ACC112 (cell line): ENCODE data around the gene RSKR.
"Not testable (repeated sequence)": the region's sequence is repeated elsewhere in the genome, so short reads cannot be mapped to it uniquely, and the experiment has no call there.

ENCODE experiments used
- H2AFZ ChIP-seq: fragments of 200-600 bp; sonication (generic); one replicate; pipeline ENCODE4 v1.6.0; 2017; ENCODE audit warnings: antibody characterized with exemption, low read length; ENCODE audit not compliant: unreplicated experiment
- H3K27ac ChIP-seq: fragments of 200-600 bp; sonication (generic); 2 replicates; pipeline ENCODE4 v1.5.1; 2014; ENCODE audit warnings: low read depth, mild to moderate bottlenecking, antibody characterized with exemption, low read length, moderate library complexity
- H3K27me3 ChIP-seq: fragments of 200-600 bp; sonication (generic); 2 replicates; pipeline ENCODE4 v1.6.1; 2014; ENCODE audit warnings: mild to moderate bottlenecking, antibody characterized with exemption, low read length, moderate library complexity, mixed read lengths; ENCODE audit not compliant: insufficient read depth
- H3K36me3 ChIP-seq: fragments of 200-600 bp; sonication (generic); 2 replicates; pipeline ENCODE4 v1.6.1; 2016; ENCODE audit warnings: mild to moderate bottlenecking, antibody characterized with exemption, low read length, moderate library complexity, mixed read lengths; ENCODE audit not compliant: insufficient read depth
- H3K4me1 ChIP-seq: fragments of 200-600 bp; sonication (generic); one replicate; pipeline ENCODE4 v1.6.1; 2016; ENCODE audit warnings: low read length, mixed read lengths; ENCODE audit not compliant: insufficient read depth, unreplicated experiment, control insufficient read depth
- H3K4me3 ChIP-seq: fragments of 200-600 bp; sonication (generic); 2 replicates; pipeline ENCODE4 v1.5.1; 2014; ENCODE audit warnings: mild to moderate bottlenecking, low read depth, low read length
- H3K79me2 ChIP-seq: fragments of 200-600 bp; sonication (generic); one replicate; pipeline ENCODE4 v1.6.0; 2016; ENCODE audit warnings: low read length; ENCODE audit not compliant: control insufficient read depth, unreplicated experiment, insufficient read depth

Gene RSKR

DNA sequence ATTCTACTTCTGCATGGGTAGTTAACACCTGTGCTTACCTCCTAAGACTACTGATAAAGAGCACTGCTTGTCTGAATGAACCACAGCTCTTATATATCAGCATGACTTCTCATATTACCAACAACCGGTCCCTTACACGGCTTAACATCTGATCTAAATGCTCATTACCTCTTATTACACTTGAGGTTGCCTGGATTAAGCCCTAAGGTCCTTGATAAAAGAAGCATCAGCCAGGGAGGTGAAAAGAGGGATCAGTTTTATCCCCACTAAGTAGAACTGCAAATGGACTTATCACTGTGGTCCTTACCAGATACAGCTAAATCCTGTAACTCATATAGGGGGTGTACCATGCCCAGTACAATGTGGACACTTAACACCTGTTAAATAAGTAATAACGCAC is 8.2 kb upstream of the RSKR start:
- no peaks in the 10 kb centered on the region for H3K27me3 ChIP-seq
- H3K36me3 ChIP-seq: peaks cover 44% of the 10 kb centered on the region
- no peak overlapping the region for H3K27ac ChIP-seq
- no peaks in the 10 kb centered on the region for H3K79me2 ChIP-seq
- H2AFZ ChIP-seq: no peak overlapping the region
- no peaks in the 10 kb centered on the region for H3K4me1 ChIP-seq
- H3K4me3 ChIP-seq: no peak overlapping the region

DNA sequence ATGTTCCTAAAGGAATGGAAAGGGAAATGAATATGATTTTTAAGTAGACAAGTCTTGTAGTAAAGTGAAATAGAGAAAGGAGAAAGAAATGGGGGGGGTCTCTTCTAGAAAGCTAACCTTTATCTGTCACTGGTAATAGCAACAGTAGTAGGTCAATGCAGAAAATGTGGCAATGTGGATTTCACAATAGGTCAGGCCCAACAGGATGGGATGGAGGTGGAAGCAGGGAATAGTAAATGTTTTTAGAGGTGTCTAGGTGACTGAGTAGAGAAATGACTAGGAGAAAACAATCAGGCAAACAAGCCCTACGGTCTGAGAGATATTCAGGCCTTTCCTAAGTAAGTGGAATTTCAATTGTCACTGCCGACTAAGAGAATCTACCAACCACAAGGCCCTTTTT is 6.0 kb upstream of the RSKR start:
- Histone ChIP-seq H3K79me2 (no peaks in the 10 kb centered on the region), H3K36me3 (peaks cover 52% of the 10 kb centered on the region), H3K27ac (no peak overlapping the region), H3K4me1 (no peaks in the 10 kb centered on the region), H3K27me3 (no peaks in the 10 kb centered on the region), H3K4me3 (no peak overlapping the region), H2AFZ (no peak overlapping the region)

DNA sequence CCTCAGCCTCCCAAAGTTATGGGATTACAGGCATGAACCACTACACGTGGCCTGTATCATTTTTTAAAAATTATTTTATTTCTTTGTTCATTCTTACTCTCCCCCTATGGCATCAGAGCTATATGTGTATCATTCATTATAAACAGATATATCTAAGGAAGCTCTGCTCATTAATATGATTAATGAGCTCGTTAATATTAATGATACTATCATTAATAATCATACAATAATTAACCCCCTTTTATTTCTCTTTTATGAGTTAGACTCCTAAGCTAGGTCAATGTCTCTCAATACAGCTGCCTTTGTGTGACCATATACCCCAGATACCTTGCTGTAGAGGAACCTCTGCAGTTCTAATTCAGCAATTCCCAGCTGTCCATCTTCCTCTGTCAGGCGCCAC is 4.5 kb upstream of the RSKR start:
- H3K4me3 ChIP-seq: no peak overlapping the region
- H3K36me3 ChIP-seq: peaks cover 52% of the 10 kb centered on the region
- H3K79me2 ChIP-seq: no peaks in the 10 kb centered on the region
- H2AFZ ChIP-seq: no peak overlapping the region
- H3K27me3 ChIP-seq: no peaks in the 10 kb centered on the region
- no peak overlapping the region for H3K27ac ChIP-seq
- H3K4me1 ChIP-seq: no peaks in the 10 kb centered on the region

DNA sequence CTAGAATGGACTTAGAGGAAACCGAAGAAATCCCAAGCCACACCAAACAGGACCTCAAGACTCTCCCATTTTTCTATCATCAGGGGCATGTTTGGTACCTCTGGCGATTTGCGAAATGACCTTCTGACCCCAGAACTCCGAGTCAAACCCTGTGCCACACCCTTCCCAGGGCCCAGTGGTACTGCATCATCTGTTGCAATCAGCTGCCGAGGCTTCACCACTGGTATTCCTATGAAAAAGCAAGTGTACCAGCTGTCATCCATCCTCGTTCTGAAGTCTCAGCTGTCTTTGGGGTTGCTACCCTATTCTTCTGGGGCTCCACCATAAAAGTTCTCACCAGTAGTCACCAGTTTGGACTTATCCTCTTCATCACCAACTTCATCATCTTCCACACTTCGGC is 2.3 kb upstream of the RSKR start:
- Histone ChIP-seq H3K36me3 (peaks cover 36% of the 10 kb centered on the region), H2AFZ (no peak overlapping the region), H3K27ac (no peak overlapping the region)

DNA sequence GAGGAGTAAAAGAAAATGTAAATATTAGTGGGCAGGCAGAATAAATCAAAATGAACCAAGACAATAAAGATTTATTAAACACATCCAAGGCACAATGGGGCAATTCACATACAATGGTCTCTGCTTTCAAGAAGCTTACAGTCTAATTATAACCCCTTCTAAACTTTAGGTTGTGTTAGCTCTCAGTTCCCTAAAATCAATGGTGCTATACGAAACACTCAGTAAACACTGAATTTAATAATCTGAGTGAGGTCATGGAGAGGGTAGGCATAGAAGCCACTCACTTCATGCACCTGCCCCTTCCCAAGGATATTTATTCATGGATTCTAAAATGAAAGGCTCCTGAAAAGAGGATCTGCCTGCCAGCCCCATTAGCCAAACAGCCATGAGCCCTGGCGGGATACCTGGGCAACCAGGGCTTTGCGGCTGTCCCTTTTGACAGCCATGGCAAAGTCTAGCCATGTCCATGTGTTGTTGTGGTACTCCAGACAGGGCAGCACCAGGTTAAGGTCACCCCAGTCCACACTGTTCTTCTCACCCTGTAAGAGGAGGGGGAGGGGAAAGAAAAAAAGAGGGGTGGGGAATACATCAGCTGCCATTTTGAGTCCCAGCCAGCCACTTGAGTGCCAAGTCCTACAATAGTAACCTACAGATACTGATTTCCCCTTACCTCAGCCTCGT is 1.4 kb upstream of the RSKR start:
- Histone ChIP-seq H3K36me3 (peaks cover 28% of the 10 kb centered on the region), H3K27ac (no peak overlapping the region), H3K4me1 (no peaks in the 10 kb centered on the region), H3K79me2 (no peaks in the 10 kb centered on the region), H3K4me3 (no peak overlapping the region), H2AFZ (no peak overlapping the region), H3K27me3 (no peaks in the 10 kb centered on the region)

More for the DNA sequence above, 2.3 kb upstream of the RSKR start:
- no peak overlapping the region for H3K4me3 ChIP-seq
- H3K27me3 ChIP-seq: no peaks in the 10 kb centered on the region
- no peaks in the 10 kb centered on the region for H3K79me2 ChIP-seq
- H3K4me1 ChIP-seq: no peaks in the 10 kb centered on the region

DNA sequence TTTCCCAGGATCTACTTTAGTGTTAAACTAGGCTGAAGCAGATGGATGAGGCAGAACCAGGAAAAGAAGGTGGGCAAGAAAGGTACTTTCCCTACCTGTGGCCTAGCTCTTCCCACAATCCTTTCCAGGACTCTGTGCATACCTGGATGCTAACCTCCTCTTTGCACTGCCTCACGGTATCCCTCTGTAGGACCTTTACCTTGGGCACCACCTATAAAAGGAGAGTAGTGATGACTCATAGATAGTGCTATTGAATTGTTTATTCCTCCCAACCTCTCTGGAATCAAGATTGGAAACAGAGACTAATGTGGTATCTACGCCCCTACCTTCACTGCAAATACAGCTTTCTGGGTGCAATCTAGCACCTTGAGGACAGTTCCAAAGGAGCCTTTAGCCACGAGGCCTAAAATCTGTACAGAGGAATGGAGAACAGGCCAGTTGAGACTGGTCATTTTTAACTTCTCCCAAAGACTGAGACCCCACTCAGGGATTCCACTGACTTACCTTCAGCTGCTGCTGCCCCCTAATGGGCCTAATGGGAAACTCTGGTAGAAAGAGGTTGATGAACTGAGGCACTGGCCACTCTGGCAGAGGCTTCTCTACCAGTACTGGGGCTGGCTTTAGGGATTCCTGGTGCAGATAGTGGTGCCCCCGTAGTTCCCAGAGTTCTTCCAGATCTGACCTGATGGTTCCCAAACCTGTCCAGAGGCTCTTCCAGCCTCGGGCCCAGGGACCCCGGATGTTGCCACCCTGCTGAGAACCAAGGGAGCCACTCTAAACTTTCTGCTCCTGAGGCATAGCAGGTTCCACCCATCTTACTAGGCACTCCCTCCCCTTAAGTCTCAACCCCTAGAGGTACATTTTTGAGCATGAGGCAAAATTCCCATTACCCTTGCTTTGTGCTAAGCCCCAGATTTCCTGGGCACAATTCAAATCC is 781 bp downstream of the RSKR start:
- H3K4me3 ChIP-seq: no peak overlapping the region
- H3K27ac ChIP-seq: no peak overlapping the region
- H3K79me2 ChIP-seq: no peaks in the 10 kb centered on the region
- no peaks in the 10 kb centered on the region for H3K4me1 ChIP-seq
- no peaks in the 10 kb centered on the region for H3K27me3 ChIP-seq
- H3K36me3 ChIP-seq: 0 out of 2 replicates have a peak, but pooled peaks cover 8% of the 10 kb centered on the region
- H2AFZ ChIP-seq: no peak overlapping the region

DNA sequence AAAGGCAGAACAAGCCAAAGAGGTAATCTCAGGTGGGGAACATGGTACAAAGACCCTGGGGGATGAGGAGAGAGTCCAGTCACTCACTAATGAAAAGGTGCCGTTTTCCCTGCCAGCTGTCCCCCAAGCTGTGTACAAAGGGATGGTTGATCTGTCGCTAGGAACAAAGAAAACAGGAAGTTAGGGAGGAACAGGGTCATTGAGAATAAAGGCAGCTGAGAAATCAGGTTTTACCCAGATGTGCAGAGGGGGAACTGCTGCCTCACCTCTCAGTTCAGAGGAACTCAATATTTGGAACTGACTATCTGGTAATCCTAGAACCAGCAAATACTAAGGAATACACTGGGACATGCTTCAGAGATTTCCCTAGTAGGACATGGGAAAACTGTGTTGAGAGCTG is 1.5 kb downstream of the RSKR start:
- Histone ChIP-seq H3K27me3 (no peaks in the 10 kb centered on the region), H3K4me3 (no peak overlapping the region), H3K4me1 (no peaks in the 10 kb centered on the region), H3K36me3 (0 out of 2 replicates have a peak, but pooled peaks cover 8% of the 10 kb centered on the region), H3K27ac (no peak overlapping the region), H2AFZ (no peak overlapping the region), H3K79me2 (no peaks in the 10 kb centered on the region)

DNA sequence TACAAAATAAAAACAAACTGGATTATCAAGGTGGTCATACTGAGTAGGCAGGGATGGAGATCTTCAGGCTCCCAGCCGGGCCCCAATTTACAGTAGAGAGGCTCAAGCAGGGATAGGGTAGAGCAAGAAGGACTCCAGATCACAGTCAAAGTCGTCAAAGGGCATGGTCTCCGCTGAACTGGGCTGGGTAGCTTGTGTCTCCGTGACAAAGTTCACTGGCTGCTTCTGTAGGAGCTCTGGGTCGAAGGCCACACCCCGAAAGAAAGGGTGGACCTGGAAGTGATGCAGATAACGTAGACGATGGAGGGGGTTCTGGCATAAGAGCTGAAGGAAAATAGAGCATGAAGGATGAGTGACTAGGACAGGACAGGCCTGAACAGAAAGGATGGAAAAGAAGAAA is 3.6 kb downstream of the RSKR start:
- Histone ChIP-seq H3K36me3 (no peaks in the 10 kb centered on the region), H3K27me3 (no peaks in the 10 kb centered on the region), H3K27ac (no peak overlapping the region), H3K79me2 (no peaks in the 10 kb centered on the region), H3K4me3 (no peak overlapping the region), H3K4me1 (no peaks in the 10 kb centered on the region), H2AFZ (no peak overlapping the region)

DNA sequence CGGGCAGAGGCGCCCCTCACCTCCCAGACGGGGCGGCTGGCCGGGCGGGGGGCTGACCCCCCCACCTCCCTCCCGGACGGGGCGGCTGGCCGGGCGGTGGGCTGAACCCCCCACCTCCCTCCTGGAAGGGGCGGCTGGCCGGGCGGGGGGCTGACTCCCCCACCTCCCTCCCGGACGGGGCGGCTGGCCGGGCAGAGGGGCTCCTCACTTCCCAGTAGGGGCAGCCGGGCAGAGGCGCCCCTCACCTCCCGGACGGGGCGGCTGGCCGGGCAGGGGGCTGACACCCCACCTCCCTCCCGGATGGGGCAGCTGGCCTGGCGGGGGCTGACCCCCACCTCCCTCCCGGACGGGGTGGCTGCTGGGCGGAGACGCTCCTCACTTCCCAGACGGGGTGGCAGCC is 10.0 kb downstream of the RSKR start:
- H3K79me2 ChIP-seq, H3K27me3 ChIP-seq, H3K4me1 ChIP-seq, H2AFZ ChIP-seq, H3K4me3 ChIP-seq, H3K36me3 ChIP-seq, H3K27ac ChIP-seq: not testable (repeated sequence)

DNA sequence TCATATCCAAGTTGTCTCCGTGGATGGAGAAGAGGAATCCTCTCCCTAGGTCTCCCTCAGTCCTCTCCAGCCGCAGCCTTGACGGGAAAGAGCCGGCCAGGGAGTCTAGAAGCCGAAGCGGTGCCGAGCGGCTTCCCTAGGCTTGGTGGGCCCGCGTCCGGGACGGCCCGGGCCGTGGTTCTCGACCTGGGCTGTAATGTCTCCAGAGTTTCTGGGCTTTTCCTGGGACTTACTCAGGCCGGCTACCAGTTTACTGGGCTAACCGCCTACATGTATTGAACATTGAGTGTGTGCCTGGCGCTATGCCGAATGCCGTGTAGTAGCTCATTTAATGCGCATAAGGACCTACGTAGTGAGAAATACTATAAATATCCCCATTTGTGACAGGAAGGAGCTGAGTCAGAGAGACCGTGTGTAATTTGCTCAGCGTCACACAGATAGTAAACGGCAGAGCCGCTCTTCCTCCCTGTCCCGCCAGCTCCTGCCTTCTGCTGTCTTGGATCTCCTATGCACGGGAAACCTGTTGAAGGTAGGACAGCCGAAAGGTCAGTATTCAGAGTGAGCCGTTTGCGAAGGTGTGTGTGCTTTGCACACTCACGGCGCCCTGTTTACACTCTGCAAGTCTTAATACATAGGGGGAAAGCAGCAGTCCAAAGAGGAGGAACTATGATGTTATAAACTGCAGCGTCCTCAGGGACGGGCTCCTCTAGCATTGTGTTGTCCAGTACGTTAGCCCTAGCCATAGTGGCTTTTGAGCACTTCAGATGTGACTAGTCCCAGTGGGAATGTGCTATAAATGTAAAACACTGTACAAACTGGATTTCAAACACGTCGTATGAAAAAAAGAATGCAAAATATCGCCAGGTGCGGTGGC is 14.4 kb downstream of the RSKR start:
- Histone ChIP-seq H3K27me3 (no peaks in the 10 kb centered on the region), H2AFZ (peak overlapping the region; percentile 69), H3K79me2 (peaks cover 16% of the 10 kb centered on the region), H3K36me3 (no peaks in the 10 kb centered on the region), H3K27ac (peak overlapping the region; percentile 91), H3K4me3 (peak overlapping the region; percentile 95), H3K4me1 (peaks cover 7% of the 10 kb centered on the region)
